HCT116 (cell line): ENCODE results near the gene ADAM23. TPM values are rescaled to one million over a fixed set of nuclear protein-coding genes. Genes with fewer than 3 reads are reported as not detected.

Source experiments
- ATAC-seq: fragments of 200-7000 bp; cut with Tn5 transposase; 2 replicates; pipeline ENCODE4 v1.9.1; 2020; ENCODE audit warnings: mild to moderate bottlenecking, moderate library complexity
- BruUV-seq: library from RNA; stranded (reverse); fragments of 400-500 nt; replicated peaks from 2 replicates; lab custom pipeline; 2021; lab: Mats Ljungman, UMichigan
- CTCF ChIA-PET: fragments of 300-600 bp; sonication (Branson Sonifier 250); formaldehyde crosslinking; loops from one replicate; lab custom pipeline; 2021; ENCODE audit warnings: antibody characterized with exemption; lab: Charles Lee
- POLR2A ChIA-PET: fragments of 300-600, 350-600 bp; sonication (Branson Sonifier 250); formaldehyde crosslinking; loops from one replicate; lab custom pipeline; 2021; ENCODE audit warnings: antibody characterized with exemption; lab: Charles Lee
- RAD21 ChIA-PET, 2 experiments: fragments of 300-600 bp; sonication (Branson Sonifier 250); formaldehyde crosslinking; loops; one replicate each; lab custom pipeline; 2023; ENCODE audit warnings: low total read pairs in 2 of 2; ENCODE audit not compliant: uncharacterized antibody in 2 of 2, unreplicated experiment in 2 of 2, low non-redundant PET in 1 of 2; lab: Charles Lee
- DNase-seq: peaks from one replicate; pipeline ENCODE4 v3.0.0-alpha.2; 2010; ENCODE audit warnings: low read depth, low spot score
- H2AFZ ChIP-seq: fragments of 200-600 bp; shearing (Covaris generic), sonication (generic); 2 replicates; pipeline ENCODE4 v1.6.1; 2017; ENCODE audit warnings: low read depth, mixed run types, mixed read lengths, antibody characterized with exemption, low read length; ENCODE audit not compliant: poor library complexity, severe bottlenecking
- H3K27ac ChIP-seq: 2 replicates; pipeline ENCODE4 v1.5.1; 2012; ENCODE audit warnings: low read depth, low read length
- H3K27me3 ChIP-seq: fragments of 200-600 bp; sonication (generic); 2 replicates; pipeline ENCODE4 v1.6.1; 2016; ENCODE audit warnings: mixed run types, low read length, mixed read lengths; ENCODE audit not compliant: insufficient read depth
- H3K36me3 ChIP-seq, 2 experiments: fragments of 200-500 bp in 1 of 2; fragments of 200-600 bp in 1 of 2; sonication (Bioruptor generic) in 1 of 2; sonication (generic) in 1 of 2; 2 replicates each; pipeline versions ENCODE4 v1.5.1 to v1.6.1; 2014 to 2016; ENCODE audit warnings: low read length in 2 of 2, inconsistent platforms in 1 of 2, mixed read lengths in 1 of 2, mixed run types in 1 of 2; ENCODE audit not compliant: insufficient read depth in 2 of 2, control insufficient read depth in 1 of 2
- H3K4me1 ChIP-seq, 2 experiments: fragments of 200-600 bp in 1 of 2; sonication (generic) in 1 of 2; 2 replicates each; pipeline versions ENCODE4 v1.5.1 to v1.6.1; 2012 to 2017; ENCODE audit warnings: low read length in 2 of 2, inconsistent platforms in 1 of 2, mild to moderate bottlenecking in 1 of 2, mixed read lengths in 1 of 2, mixed run types in 1 of 2, moderate library complexity in 1 of 2; ENCODE audit not compliant: insufficient read depth in 2 of 2, control insufficient read depth in 1 of 2
- H3K4me2 ChIP-seq: fragments of 200-600 bp; sonication (generic); 2 replicates; pipeline ENCODE4 v1.6.1; 2017; ENCODE audit warnings: mixed run types, low read length, mixed read lengths
- H3K4me3 ChIP-seq, 2 experiments: fragments of 200-600 bp in 1 of 2; sonication (generic) in 1 of 2; replicated peaks in 1 of 2; 2 replicates each; pipeline ENCODE4 v1.5.1; 2011 to 2016; ENCODE audit warnings: low read length in 2 of 2, control low read depth in 1 of 2, low read depth in 1 of 2, mild to moderate bottlenecking in 1 of 2, mixed read lengths in 1 of 2, mixed run types in 1 of 2
- H3K79me2 ChIP-seq: fragments of 200-600 bp; sonication (generic); 2 replicates; pipeline ENCODE4 v1.6.1; 2017; ENCODE audit warnings: mild to moderate bottlenecking, mixed run types, low read length, moderate library complexity, mixed read lengths; ENCODE audit not compliant: insufficient read depth
- H3K9ac ChIP-seq: fragments of 200-600 bp; sonication (generic); 2 replicates; pipeline ENCODE4 v1.6.1; 2016; ENCODE audit warnings: low read length, mixed read lengths
- H3K9me2 ChIP-seq: fragments of 200-600 bp; sonication (generic), shearing (Covaris generic); 2 replicates; pipeline ENCODE4 v1.6.1; 2017; ENCODE audit warnings: mixed run types, mild to moderate bottlenecking, moderate library complexity; ENCODE audit not compliant: insufficient read depth
- H3K9me3 ChIP-seq, 2 experiments: fragments of 200-500 bp in 1 of 2; fragments of 200-600 bp in 1 of 2; sonication (Bioruptor generic) in 1 of 2; sonication (generic) in 1 of 2; 2 replicates each; pipeline ENCODE4 v1.6.1; 2014 to 2017; ENCODE audit warnings: low read length in 2 of 2, mixed read lengths in 2 of 2, inconsistent platforms in 1 of 2, low read depth in 1 of 2, mild to moderate bottlenecking in 1 of 2, mixed run types in 1 of 2, moderate library complexity in 1 of 2; ENCODE audit not compliant: control insufficient read depth in 1 of 2, insufficient read depth in 1 of 2
- H4K20me1 ChIP-seq: fragments of 200-600 bp; sonication (generic), shearing (Covaris generic); 2 replicates; pipeline ENCODE4 v1.6.1; 2017; ENCODE audit warnings: mixed run types, mild to moderate bottlenecking, moderate library complexity; ENCODE audit not compliant: insufficient read depth
- CBX3 ChIP-seq: IDR thresholded peaks from 2 replicates; pipeline ENCODE4 v1.6.1; 2012; ENCODE audit warnings: low read depth
- CEBPB ChIP-seq: IDR thresholded peaks from 2 replicates; pipeline ENCODE4 v1.6.1; 2012; ENCODE audit warnings: low read depth
- ELF1 ChIP-seq: IDR thresholded peaks from 2 replicates; pipeline ENCODE4 v1.6.1; 2012; ENCODE audit warnings: low read depth, borderline replicate concordance
- EZH2 ChIP-seq: fragments of 200-600 bp; sonication (generic); IDR thresholded peaks from 2 replicates; pipeline ENCODE4 v1.6.1; 2017; ENCODE audit warnings: antibody characterized with exemption, mixed run types
- FOSL1 ChIP-seq: IDR thresholded peaks from 2 replicates; pipeline ENCODE4 v1.6.1; 2012; ENCODE audit warnings: low read depth
- JUND ChIP-seq: IDR thresholded peaks from 2 replicates; pipeline ENCODE4 v1.6.1; 2012
- POLR2A ChIP-seq: IDR thresholded peaks from 2 replicates; pipeline ENCODE4 v1.7.0; 2011; ENCODE audit warnings: borderline replicate concordance; ENCODE audit not compliant: insufficient read depth, insufficient read length; ENCODE audit errors: extremely low read depth
- POLR2AphosphoS5 ChIP-seq: IDR thresholded peaks from 2 replicates; pipeline ENCODE4 v1.6.1; 2011; ENCODE audit warnings: mild to moderate bottlenecking, low read depth, low read length, moderate library complexity
- RAD21 ChIP-seq: IDR thresholded peaks from 2 replicates; pipeline ENCODE4 v1.6.1; 2012; ENCODE audit warnings: low read depth, mild to moderate bottlenecking
- SIN3A ChIP-seq: IDR thresholded peaks from 2 replicates; pipeline ENCODE4 v1.6.1; 2012; ENCODE audit warnings: low read depth
- SP1 ChIP-seq: IDR thresholded peaks from 2 replicates; pipeline ENCODE4 v1.6.1; 2012; ENCODE audit warnings: low read depth
- SRF ChIP-seq: IDR thresholded peaks from 2 replicates; pipeline ENCODE4 v1.6.1; 2012; ENCODE audit warnings: low read depth
- TCF7L2 ChIP-seq: IDR thresholded peaks from 2 replicates; pipeline ENCODE4 v1.7.0; 2011; ENCODE audit warnings: borderline replicate concordance, inconsistent platforms; ENCODE audit not compliant: insufficient read depth, insufficient read length; ENCODE audit errors: extremely low read depth
- ZFX ChIP-seq: fragments of 450-650 bp; IDR thresholded peaks from 2 replicates; pipeline ENCODE4 v1.6.1; 2017
- ZNF274 ChIP-seq: fragments of 200-500 bp; sonication (Bioruptor generic); IDR thresholded peaks from 2 replicates; pipeline ENCODE4 v1.6.1; 2014; ENCODE audit warnings: mild to moderate bottlenecking, low read depth, low read length, inconsistent platforms
- intact Hi-C: fragments of 100-400 bp; cut with micrococcal nuclease; formaldehyde crosslinking; loops from 2 replicates; pipeline ENCODE4 v1.10.0; 2022
- total RNA-seq: library from RNA; stranded (reverse); gene quantifications from one replicate; pipeline ENCODE4 v1.2.1, GENCODE V29; 2021; ENCODE audit not compliant: unreplicated experiment
- TF ChIP-seq, protein P1 (sequence below): IDR thresholded peaks from 2 replicates; pipeline ENCODE4 v1.6.1; 2012
- TF ChIP-seq, protein P2 (sequence below): IDR thresholded peaks from 2 replicates; pipeline ENCODE4 v1.6.1; 2012
- TF ChIP-seq, protein P3 (sequence below): IDR thresholded peaks from 2 replicates; pipeline ENCODE4 v1.6.1; 2011; ENCODE audit warnings: mild to moderate bottlenecking, low read length, moderate library complexity; ENCODE audit not compliant: insufficient replicate concordance; ENCODE audit errors: extremely low read depth
- TF ChIP-seq, protein P4 (sequence below), 3 experiments: fragments of 200-600 bp in 1 of 3; sonication (generic) in 1 of 3; IDR thresholded peaks in 2 of 3; conservative IDR thresholded peaks in 1 of 3; 2 replicates each; pipeline ENCODE4 v1.5.1; 2012 to 2017; ENCODE audit warnings: low read depth in 2 of 3, low read length in 2 of 3, antibody characterized with exemption in 1 of 3, borderline replicate concordance in 1 of 3, control low read depth in 1 of 3, mild to moderate bottlenecking in 1 of 3, mixed read lengths in 1 of 3, mixed run types in 1 of 3, moderate library complexity in 1 of 3; ENCODE audit not compliant: insufficient read depth in 1 of 3

Gene ADAM23
- total RNA-seq, 1 experiment from 2014 or later, result 0.10 TPM

DNA sequence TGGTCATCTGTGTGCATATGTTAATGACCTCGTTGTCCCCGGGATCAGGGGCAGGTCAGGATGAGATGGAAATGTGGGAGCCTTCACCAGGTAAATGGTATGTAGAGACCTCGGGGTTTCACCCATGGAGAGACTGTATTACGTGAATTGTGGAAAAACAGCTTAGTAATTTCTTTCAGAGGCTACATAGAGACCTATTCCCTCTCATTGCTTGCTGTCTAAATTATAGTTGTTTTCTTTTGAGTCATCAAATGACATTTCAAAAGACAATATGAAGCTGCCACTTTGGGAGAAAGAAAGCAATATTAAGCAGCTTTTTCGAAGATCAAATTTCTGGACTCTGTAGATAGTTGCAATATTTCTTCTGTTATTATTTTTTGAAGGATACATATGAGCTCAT is 20.4 kb downstream of the ADAM23 start:
- Histone ChIP-seq H3K4me3 (no peak overlapping the region), H3K4me1 (no peaks in the 10 kb centered on the region), H3K27ac (no peak overlapping the region), H2AFZ (no peak overlapping the region), H3K9me3 (no peaks in the 10 kb centered on the region), H3K36me3 (no peaks in the 10 kb centered on the region), H4K20me1 (no peaks in the 10 kb centered on the region)
- ChIA-PET RAD21 (no interaction called here), POLR2A (no interaction called here)
- BruUV-seq, result no TSS peak
- DNase-seq, result no peak
- no peak for ATAC-seq
- intact Hi-C loops, result no loop called here
- TF ChIP-seq, protein P1, sequence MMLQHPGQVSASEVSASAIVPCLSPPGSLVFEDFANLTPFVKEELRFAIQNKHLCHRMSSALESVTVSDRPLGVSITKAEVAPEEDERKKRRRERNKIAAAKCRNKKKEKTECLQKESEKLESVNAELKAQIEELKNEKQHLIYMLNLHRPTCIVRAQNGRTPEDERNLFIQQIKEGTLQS, result no peak
- TF ChIP-seq, protein P2, sequence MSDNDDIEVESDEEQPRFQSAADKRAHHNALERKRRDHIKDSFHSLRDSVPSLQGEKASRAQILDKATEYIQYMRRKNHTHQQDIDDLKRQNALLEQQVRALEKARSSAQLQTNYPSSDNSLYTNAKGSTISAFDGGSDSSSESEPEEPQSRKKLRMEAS, result no peak
- no peak for TF ChIP-seq POLR2A
- TF ChIP-seq FOSL1, result no peak
- no peak for TF ChIP-seq TCF7L2
- TF ChIP-seq RAD21, result no peak
- TF ChIP-seq SP1, result no peak
- no peak for TF ChIP-seq ZFX
- no peak for TF ChIP-seq CBX3
- TF ChIP-seq, protein P3, sequence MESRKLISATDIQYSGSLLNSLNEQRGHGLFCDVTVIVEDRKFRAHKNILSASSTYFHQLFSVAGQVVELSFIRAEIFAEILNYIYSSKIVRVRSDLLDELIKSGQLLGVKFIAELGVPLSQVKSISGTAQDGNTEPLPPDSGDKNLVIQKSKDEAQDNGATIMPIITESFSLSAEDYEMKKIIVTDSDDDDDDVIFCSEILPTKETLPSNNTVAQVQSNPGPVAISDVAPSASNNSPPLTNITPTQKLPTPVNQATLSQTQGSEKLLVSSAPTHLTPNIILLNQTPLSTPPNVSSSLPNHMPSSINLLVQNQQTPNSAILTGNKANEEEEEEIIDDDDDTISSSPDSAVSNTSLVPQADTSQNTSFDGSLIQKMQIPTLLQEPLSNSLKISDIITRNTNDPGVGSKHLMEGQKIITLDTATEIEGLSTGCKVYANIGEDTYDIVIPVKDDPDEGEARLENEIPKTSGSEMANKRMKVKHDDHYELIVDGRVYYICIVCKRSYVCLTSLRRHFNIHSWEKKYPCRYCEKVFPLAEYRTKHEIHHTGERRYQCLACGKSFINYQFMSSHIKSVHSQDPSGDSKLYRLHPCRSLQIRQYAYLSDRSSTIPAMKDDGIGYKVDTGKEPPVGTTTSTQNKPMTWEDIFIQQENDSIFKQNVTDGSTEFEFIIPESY, result no peak
- TF ChIP-seq ELF1, result no peak
- TF ChIP-seq, protein P4, sequence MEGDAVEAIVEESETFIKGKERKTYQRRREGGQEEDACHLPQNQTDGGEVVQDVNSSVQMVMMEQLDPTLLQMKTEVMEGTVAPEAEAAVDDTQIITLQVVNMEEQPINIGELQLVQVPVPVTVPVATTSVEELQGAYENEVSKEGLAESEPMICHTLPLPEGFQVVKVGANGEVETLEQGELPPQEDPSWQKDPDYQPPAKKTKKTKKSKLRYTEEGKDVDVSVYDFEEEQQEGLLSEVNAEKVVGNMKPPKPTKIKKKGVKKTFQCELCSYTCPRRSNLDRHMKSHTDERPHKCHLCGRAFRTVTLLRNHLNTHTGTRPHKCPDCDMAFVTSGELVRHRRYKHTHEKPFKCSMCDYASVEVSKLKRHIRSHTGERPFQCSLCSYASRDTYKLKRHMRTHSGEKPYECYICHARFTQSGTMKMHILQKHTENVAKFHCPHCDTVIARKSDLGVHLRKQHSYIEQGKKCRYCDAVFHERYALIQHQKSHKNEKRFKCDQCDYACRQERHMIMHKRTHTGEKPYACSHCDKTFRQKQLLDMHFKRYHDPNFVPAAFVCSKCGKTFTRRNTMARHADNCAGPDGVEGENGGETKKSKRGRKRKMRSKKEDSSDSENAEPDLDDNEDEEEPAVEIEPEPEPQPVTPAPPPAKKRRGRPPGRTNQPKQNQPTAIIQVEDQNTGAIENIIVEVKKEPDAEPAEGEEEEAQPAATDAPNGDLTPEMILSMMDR (IDR thresholded peaks at IDR 0.05 in 2 of 3, conservative IDR thresholded peaks at IDR 0.05 in 1 of 3; ENCODE audit: borderline replicate concordance in 1 of 3, insufficient read depth in 1 of 3, low read depth in 2 of 3, low read length in 2 of 3), result no peak
- TF ChIP-seq POLR2AphosphoS5, result no peak
- no peak for TF ChIP-seq SIN3A
- no peak for TF ChIP-seq ZNF274
- TF ChIP-seq CEBPB, result no peak
- no peak for TF ChIP-seq SRF
- TF ChIP-seq EZH2, result no peak
- no peak for TF ChIP-seq JUND
- TF ChIP-seq, all 23 proteins: peak for 0
- Histone ChIP-seq H3K4me2 (no peak overlapping the region), H3K9ac (no peak overlapping the region), H3K79me2 (no peaks in the 10 kb centered on the region), H3K27me3 (no peaks in the 10 kb centered on the region), H3K9me2 (no peaks in the 10 kb centered on the region)
- CTCF ChIA-PET, result no interaction called here
